H1 (cell line): ENCODE measurements around the gene KIF26B. TPM values are rescaled to one million over a fixed set of nuclear protein-coding genes. Genes with fewer than 3 reads are reported as not detected.

Experiments
- CTCF ChIA-PET: fragments of 300-600 bp; sonication (Branson Sonifier 250); formaldehyde crosslinking; loops from one replicate; lab custom pipeline; 2021; ENCODE audit not compliant: partially characterized antibody; lab: Charles Lee
- POLR2A ChIA-PET: fragments of 300-600 bp; sonication (Branson Sonifier 250); formaldehyde crosslinking; loops from one replicate; lab custom pipeline; 2021; ENCODE audit warnings: inconsistent platforms; ENCODE audit not compliant: partially characterized antibody; lab: Charles Lee
- DNase-seq, 2 experiments: peaks; one replicate each; pipeline versions ENCODE4 v3.0.0 to v3.0.0-alpha.2; 2010 to 2022; ENCODE audit warnings: low spot score in 2 of 2, low read depth in 1 of 2, mixed read lengths in 1 of 2
- FAIRE-seq: peaks from 2 replicates; lab custom pipeline; 2011; peaks lifted over from hg19 to GRCh38; lab: Jason Lieb, UNC
- H2AFZ ChIP-seq: 2 replicates; pipeline ENCODE4 v1.8.1; 2012; ENCODE audit warnings: low read length, inconsistent platforms
- H2AK5ac ChIP-seq: 2 replicates; pipeline ENCODE4 v1.6.1; 2013; ENCODE audit warnings: low read depth, low read length
- H2BK120ac ChIP-seq: replicated peaks from 2 replicates; pipeline ENCODE3; 2013; ENCODE audit warnings: low read depth, low read length, inconsistent platforms
- H2BK12ac ChIP-seq: 2 replicates; pipeline ENCODE4 v1.6.1; 2013; ENCODE audit warnings: low read depth, low read length
- H2BK15ac ChIP-seq: 2 replicates; pipeline ENCODE4 v1.6.1; 2013; ENCODE audit warnings: low read length
- H2BK20ac ChIP-seq: 2 replicates; pipeline ENCODE4 v1.6.1; 2013; ENCODE audit warnings: low read length
- H2BK5ac ChIP-seq: 2 replicates; pipeline ENCODE4 v1.6.1; 2013; ENCODE audit warnings: low read depth, low read length
- H3K14ac ChIP-seq: 2 replicates; pipeline ENCODE4 v1.6.1; 2013; ENCODE audit warnings: inconsistent platforms; ENCODE audit not compliant: insufficient read length
- H3K18ac ChIP-seq: 2 replicates; pipeline ENCODE4 v1.6.1; 2013; ENCODE audit warnings: low read length; ENCODE audit errors: extremely low read depth
- H3K23ac ChIP-seq: 2 replicates; pipeline ENCODE4 v1.6.1; 2013; ENCODE audit warnings: inconsistent platforms; ENCODE audit not compliant: insufficient read length
- H3K23me2 ChIP-seq: 2 replicates; pipeline ENCODE4 v1.6.1; 2013; ENCODE audit warnings: low read depth, low read length
- H3K27ac ChIP-seq: 2 replicates; pipeline ENCODE4 v1.6.1; 2011; ENCODE audit warnings: low read depth, low read length, inconsistent platforms
- H3K27me3 ChIP-seq, 4 experiments: replicated peaks in 1 of 4; 1 replicate in 1 of 4; 2 replicates in 3 of 4; pipeline versions ENCODE4 v1.6.1 to v1.8.1; 2011 to 2013; ENCODE audit warnings: low read length in 3 of 4, mild to moderate bottlenecking in 3 of 4, inconsistent platforms in 2 of 4, mixed read lengths in 2 of 4, moderate library complexity in 1 of 4; ENCODE audit not compliant: control insufficient read depth in 3 of 4, insufficient read depth in 3 of 4; ENCODE audit errors: extremely low read depth in 1 of 4
- H3K36me3 ChIP-seq, 4 experiments: 2 replicates each; pipeline versions ENCODE4 v1.6.1 to v1.8.1; 2011 to 2013; ENCODE audit warnings: mild to moderate bottlenecking in 4 of 4, low read length in 3 of 4, moderate library complexity in 2 of 4, control low read depth in 1 of 4, inconsistent platforms in 1 of 4; ENCODE audit not compliant: insufficient read depth in 4 of 4, control insufficient read depth in 2 of 4
- H3K4ac ChIP-seq: replicated peaks from 2 replicates; pipeline ENCODE3; 2013; ENCODE audit warnings: low read length, low read depth, mixed read lengths, inconsistent platforms; ENCODE audit not compliant: insufficient read length
- H3K4me1 ChIP-seq, 4 experiments: replicated peaks in 1 of 4; 1 replicate in 1 of 4; 2 replicates in 3 of 4; pipeline versions ENCODE4 v1.6.1 to v1.8.1; 2011 to 2013; ENCODE audit warnings: low read length in 3 of 4, inconsistent platforms in 2 of 4, mixed read lengths in 1 of 4; ENCODE audit not compliant: insufficient read depth in 4 of 4, control insufficient read depth in 3 of 4
- H3K4me2 ChIP-seq, 2 experiments: 2 replicates each; pipeline versions ENCODE4 v1.6.1 to v1.8.1; 2011 to 2013; ENCODE audit warnings: low read depth in 2 of 2, low read length in 2 of 2, control low read depth in 1 of 2, inconsistent platforms in 1 of 2, mild to moderate bottlenecking in 1 of 2; ENCODE audit not compliant: insufficient read depth in 1 of 2
- H3K4me3 ChIP-seq, 4 experiments: fragments of 200-600, 300-600 bp in 1 of 4; sonication (generic), shearing (Covaris generic), sonication (Bioruptor Twin) in 1 of 4; 2 replicates each; pipeline versions ENCODE4 v1.5.1 to v1.8.1; 2011 to 2016; ENCODE audit warnings: low read length in 4 of 4, low read depth in 3 of 4, control low read depth in 2 of 4, inconsistent platforms in 2 of 4, mild to moderate bottlenecking in 2 of 4, mixed read lengths in 1 of 4, moderate library complexity in 1 of 4; ENCODE audit not compliant: insufficient read depth in 2 of 4; ENCODE audit errors: extremely low read depth in 1 of 4
- H3K56ac ChIP-seq: replicated peaks from 2 replicates; pipeline ENCODE3; 2013; ENCODE audit warnings: low read depth, mild to moderate bottlenecking, mixed read lengths, low read length, inconsistent platforms; ENCODE audit not compliant: insufficient read length
- H3K79me1 ChIP-seq: 2 replicates; pipeline ENCODE4 v1.6.1; 2013; ENCODE audit warnings: low read depth, low read length, control low read depth
- H3K79me2 ChIP-seq, 2 experiments: 2 replicates each; pipeline versions ENCODE4 v1.6.1 to v1.8.1; 2012 to 2013; ENCODE audit warnings: low read length in 2 of 2, mild to moderate bottlenecking in 2 of 2, inconsistent platforms in 1 of 2; ENCODE audit not compliant: insufficient read depth in 2 of 2, control insufficient read depth in 1 of 2
- H3K9ac ChIP-seq, 4 experiments: replicated peaks in 1 of 4; 1 replicate in 1 of 4; 2 replicates in 3 of 4; pipeline versions ENCODE4 v1.6.1 to v1.8.1; 2011 to 2013; ENCODE audit warnings: low read depth in 3 of 4, low read length in 3 of 4, control low read depth in 2 of 4, mild to moderate bottlenecking in 2 of 4, moderate library complexity in 2 of 4, inconsistent platforms in 1 of 4; ENCODE audit errors: extremely low read depth in 1 of 4
- H3K9me3 ChIP-seq, 2 experiments: 2 replicates each; pipeline versions ENCODE4 v1.6.1 to v1.8.1; 2012 to 2013; ENCODE audit warnings: mild to moderate bottlenecking in 2 of 2, moderate library complexity in 2 of 2, control low read depth in 1 of 2, inconsistent platforms in 1 of 2, low read depth in 1 of 2, low read length in 1 of 2, mixed read lengths in 1 of 2; ENCODE audit not compliant: insufficient read depth in 2 of 2
- H4K20me1 ChIP-seq, 2 experiments: replicated peaks in 1 of 2; 2 replicates each; pipeline versions ENCODE3 to v1.8.1; 2011 to 2013; ENCODE audit warnings: inconsistent platforms in 2 of 2, low read length in 2 of 2, mild to moderate bottlenecking in 1 of 2; ENCODE audit not compliant: insufficient read depth in 2 of 2, control insufficient read depth in 1 of 2
- H4K5ac ChIP-seq: 2 replicates; pipeline ENCODE4 v1.6.1; 2013; ENCODE audit warnings: low read length, low read depth, mixed read lengths, inconsistent platforms; ENCODE audit not compliant: insufficient read length
- H4K8ac ChIP-seq: 2 replicates; pipeline ENCODE4 v1.8.0; 2013; ENCODE audit warnings: mild to moderate bottlenecking, moderate library complexity, low read length, inconsistent platforms; ENCODE audit not compliant: insufficient read depth; ENCODE audit errors: extremely low read depth
- H4K91ac ChIP-seq: replicated peaks from 2 replicates; pipeline ENCODE3; 2013; ENCODE audit warnings: low read length, mixed read lengths, inconsistent platforms; ENCODE audit not compliant: insufficient read length
- ASH2L ChIP-seq: fragments of 200-600, 300-600 bp; sonication (generic); IDR thresholded peaks from one replicate; pipeline ENCODE4 v1.7.1; 2017; ENCODE audit warnings: low read length
- CEBPB ChIP-seq: IDR thresholded peaks from 2 replicates; pipeline ENCODE4 v1.6.1; 2012; ENCODE audit warnings: low read depth, low read length
- FOSL1 ChIP-seq: IDR thresholded peaks from 2 replicates; pipeline ENCODE4 v1.6.1; 2011; ENCODE audit warnings: mild to moderate bottlenecking, low read depth, low read length, moderate library complexity; ENCODE audit not compliant: insufficient read depth
- GABPA ChIP-seq: IDR thresholded peaks from 2 replicates; pipeline ENCODE4 v1.6.1; 2011; ENCODE audit warnings: mild to moderate bottlenecking, low read length, moderate library complexity, borderline replicate concordance; ENCODE audit not compliant: insufficient read depth
- JUN ChIP-seq: IDR thresholded peaks from 2 replicates; pipeline ENCODE4 v1.6.1; 2011; ENCODE audit warnings: low read depth, mild to moderate bottlenecking, improper control_type of control experiment, low read length
- RBBP5 ChIP-seq: IDR thresholded peaks from 2 replicates; pipeline ENCODE4 v1.7.1; 2012; ENCODE audit warnings: low read depth, mild to moderate bottlenecking, inconsistent platforms, low read length, moderate library complexity, borderline replicate concordance
- RFX5 ChIP-seq: IDR thresholded peaks from 2 replicates; pipeline ENCODE4 v1.6.1; 2011; ENCODE audit warnings: low read depth, low read length, improper control_type of control experiment, borderline replicate concordance
- SIX5 ChIP-seq: IDR thresholded peaks from 2 replicates; pipeline ENCODE4 v1.6.1; 2011; ENCODE audit warnings: mild to moderate bottlenecking, low read depth, low read length
- SP1 ChIP-seq: IDR thresholded peaks from 2 replicates; pipeline ENCODE4 v1.6.1; 2011; ENCODE audit warnings: low read depth, low read length
- TAF7 ChIP-seq: optimal IDR thresholded peaks from 2 replicates; pipeline ENCODE3; 2011; ENCODE audit warnings: low read depth, mild to moderate bottlenecking, inconsistent platforms, low read length, moderate library complexity, borderline replicate concordance
- TBP ChIP-seq: IDR thresholded peaks from 2 replicates; pipeline ENCODE4 v1.6.1; 2011; ENCODE audit warnings: low read depth, low read length, improper control_type of control experiment
- TEAD4 ChIP-seq: IDR thresholded peaks from 2 replicates; pipeline ENCODE4 v1.6.1; 2012; ENCODE audit warnings: low read depth, low read length, inconsistent platforms, mixed read lengths
- YY1 ChIP-seq: IDR thresholded peaks from 2 replicates; pipeline ENCODE4 v1.6.1; 2011; ENCODE audit warnings: low read depth, mild to moderate bottlenecking, low read length
- WGBS, 2 experiments: shearing (Covaris generic) in 1 of 2; methylation state at CpG; one replicate each; pipeline versions ENCODE4 v1.1.6 to v1.1.7; 2013 to 2015; ENCODE audit warnings: low lambda C conversion rate in 2 of 2, mixed read lengths in 2 of 2, inconsistent platforms in 1 of 2, low coverage in 1 of 2, missing lambda C conversion rate in 1 of 2; ENCODE audit not compliant: insufficient replicate concordance in 2 of 2, insufficient coverage in 1 of 2, insufficient read length in 1 of 2; ENCODE audit errors: extremely low coverage in 1 of 2, missing lambda C conversion rate in 1 of 2; 5-methylcytosine and 5-hydroxymethylcytosine counted together
- polyA plus RNA-seq, 7 experiments: library from polyadenylated mRNA; depleted of rRNA in 3 of 7; stranded (reverse) in 5 of 7; unstranded in 2 of 7; fragments of >200 nt in 5 of 7; fragments of 200-250 nt in 2 of 7; gene quantifications; 1 replicate in 5 of 7; 2 replicates in 1 of 7; 4 replicates in 1 of 7; pipeline versions ENCODE4 v1.2.1 to v1.2.3, GENCODE V29; 2011 to 2013; ENCODE audit warnings: missing spikeins in 2 of 7, mixed read lengths in 2 of 7
- total RNA-seq: library from RNA; stranded (reverse); fragmentation: NEBNext Ultra II Directional; extraction: Animal tissue kit (Norgen Biotek cat#: 25700); gene quantifications from 2 replicates; pipeline ENCODE4 v1.2.1, GENCODE V29; 2021
- TF ChIP-seq, protein P1 (sequence below): IDR thresholded peaks from 2 replicates; pipeline ENCODE4 v1.6.1; 2011; ENCODE audit warnings: low read depth, mild to moderate bottlenecking, low read length; ENCODE audit not compliant: insufficient read depth
- TF ChIP-seq, protein P2 (sequence below): IDR thresholded peaks from 2 replicates; pipeline ENCODE4 v1.6.1; 2012; ENCODE audit warnings: inconsistent platforms

Gene KIF26B
- total and polyA plus RNA-seq, 2 of the 8 experiments (the other 6 are each of a cell fraction or from before 2014, with no cell fraction given), result 0.06 to 0.28 TPM

DNA sequence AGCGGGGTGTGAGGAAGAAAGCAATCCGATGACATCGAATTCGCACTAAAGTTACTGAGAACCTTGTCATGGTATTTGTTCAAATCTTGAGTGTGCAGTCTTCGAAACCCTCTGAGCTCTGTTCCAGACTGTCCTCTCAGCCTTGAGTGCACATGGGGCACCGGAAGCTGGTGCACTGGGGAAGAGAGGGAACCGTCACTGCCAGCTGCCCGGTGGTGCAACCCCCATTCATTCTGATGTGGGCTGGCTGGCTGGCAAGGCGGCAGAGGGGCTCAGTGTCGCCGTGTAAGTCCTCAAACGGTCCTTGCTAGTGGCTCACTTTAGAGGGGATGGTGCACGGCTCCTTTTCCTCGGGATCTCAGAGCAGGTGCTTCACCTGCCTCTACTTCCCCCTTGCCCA, 137.4 kb downstream of the KIF26B start:
- 77% methylated on average over 14 of the region's 14 CpGs; no CpG with 5 or more reads in 1 of the 2 experiments for WGBS, 2 experiments
- H3K79me2 ChIP-seq, result no peaks in the 10 kb centered on the region
- CTCF ChIA-PET, result interaction anchor here (0.7 kb wide), 1 partner anchor 9 kb away, joined by 3 read pairs; no protein-coding TSS in a partner anchor

More for the DNA sequence above, 137.4 kb downstream of the KIF26B start:
- TF ChIP-seq TAF7, result no peak
- no peak for TF ChIP-seq ASH2L
- TF ChIP-seq, protein P1, sequence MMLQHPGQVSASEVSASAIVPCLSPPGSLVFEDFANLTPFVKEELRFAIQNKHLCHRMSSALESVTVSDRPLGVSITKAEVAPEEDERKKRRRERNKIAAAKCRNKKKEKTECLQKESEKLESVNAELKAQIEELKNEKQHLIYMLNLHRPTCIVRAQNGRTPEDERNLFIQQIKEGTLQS, result no peak
- TF ChIP-seq TBP, result no peak
- TF ChIP-seq YY1, result no peak
- no peak for TF ChIP-seq SIX5
- no peak for TF ChIP-seq FOSL1
- TF ChIP-seq RFX5, result no peak
- no peak for TF ChIP-seq CEBPB
- TF ChIP-seq, protein P2, sequence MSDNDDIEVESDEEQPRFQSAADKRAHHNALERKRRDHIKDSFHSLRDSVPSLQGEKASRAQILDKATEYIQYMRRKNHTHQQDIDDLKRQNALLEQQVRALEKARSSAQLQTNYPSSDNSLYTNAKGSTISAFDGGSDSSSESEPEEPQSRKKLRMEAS, result no peak
- TF ChIP-seq SP1, result no peak
- no peak for TF ChIP-seq RBBP5
- no peak for TF ChIP-seq JUN
- TF ChIP-seq TEAD4, result no peak
- no peak for TF ChIP-seq GABPA
- H3K27me3 ChIP-seq, result no peaks in the 10 kb centered on the region; a peak in 1 of 7 replicates
- H3K4ac ChIP-seq, result no peak overlapping the region
- H2BK15ac ChIP-seq, result no peak overlapping the region
- no peak overlapping the region for H3K14ac ChIP-seq
- H2BK120ac ChIP-seq, result no peak overlapping the region
- no peaks in the 10 kb centered on the region for H3K23me2 ChIP-seq
- no peak overlapping the region for H2BK5ac ChIP-seq
- no peak overlapping the region for H4K5ac ChIP-seq
- H3K9ac ChIP-seq, result no peak overlapping the region
- H2AFZ ChIP-seq, result no peak overlapping the region
- no peak overlapping the region for H3K4me3 ChIP-seq
- DNase-seq (no peak), FAIRE-seq (no peak)
- H3K18ac ChIP-seq, result no peak overlapping the region
- no peaks in the 10 kb centered on the region for H3K9me3 ChIP-seq
- no peak overlapping the region for H3K56ac ChIP-seq
- no peak overlapping the region for H3K27ac ChIP-seq
- no peaks in the 10 kb centered on the region for H4K20me1 ChIP-seq
- H3K36me3 ChIP-seq, result no peaks in the 10 kb centered on the region
- H3K23ac ChIP-seq, result no peak overlapping the region
- H2BK12ac ChIP-seq, result no peak overlapping the region
- POLR2A ChIA-PET, result interaction anchor here (0.6 kb wide), 1 partner anchor 71 kb away, joined by 3 read pairs; no protein-coding TSS in a partner anchor
- H2AK5ac ChIP-seq, result no peak overlapping the region
- H2BK20ac ChIP-seq, result no peak overlapping the region
- no peak overlapping the region for H3K4me2 ChIP-seq
- no peak overlapping the region for H4K8ac ChIP-seq
- H3K4me1 ChIP-seq, result no peaks in the 10 kb centered on the region
- no peaks in the 10 kb centered on the region for H3K79me1 ChIP-seq
- H4K91ac ChIP-seq, result no peak overlapping the region
